SIG-M5 treated with dmso at 0.1 percent for 504 hours (cell line): ENCODE measurements around the gene RDH16.
"Not testable (repeated sequence)": the region's sequence is repeated elsewhere in the genome, so short reads cannot be mapped to it uniquely, and the experiment has no call there.

Experiments used
- DNase-seq: peaks from one replicate; lab custom pipeline; 2025; ENCODE audit not compliant: unreplicated experiment; lab: John Stamatoyannopoulos, UW

Gene RDH16

DNA sequence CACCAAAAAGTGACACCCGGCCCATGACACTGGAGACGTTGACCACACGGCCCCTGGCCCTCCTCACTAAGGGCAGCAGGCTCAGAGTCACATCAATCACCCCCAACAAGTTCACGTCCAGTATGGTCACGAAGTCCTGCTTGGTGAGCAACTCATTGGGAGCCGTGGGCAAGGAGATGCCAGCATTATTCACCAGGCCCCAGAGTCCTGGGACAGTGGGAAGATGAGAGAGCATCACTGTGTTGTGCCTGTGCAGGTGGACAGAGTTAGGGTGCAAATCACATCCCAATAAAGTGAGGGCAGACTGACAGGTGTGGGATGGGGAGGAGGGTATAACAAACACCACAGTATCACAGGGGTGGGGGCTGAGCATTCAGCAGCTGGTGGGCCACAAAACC, 2.5 kb downstream of the RDH16 start:
- no peak for DNase-seq

DNA sequence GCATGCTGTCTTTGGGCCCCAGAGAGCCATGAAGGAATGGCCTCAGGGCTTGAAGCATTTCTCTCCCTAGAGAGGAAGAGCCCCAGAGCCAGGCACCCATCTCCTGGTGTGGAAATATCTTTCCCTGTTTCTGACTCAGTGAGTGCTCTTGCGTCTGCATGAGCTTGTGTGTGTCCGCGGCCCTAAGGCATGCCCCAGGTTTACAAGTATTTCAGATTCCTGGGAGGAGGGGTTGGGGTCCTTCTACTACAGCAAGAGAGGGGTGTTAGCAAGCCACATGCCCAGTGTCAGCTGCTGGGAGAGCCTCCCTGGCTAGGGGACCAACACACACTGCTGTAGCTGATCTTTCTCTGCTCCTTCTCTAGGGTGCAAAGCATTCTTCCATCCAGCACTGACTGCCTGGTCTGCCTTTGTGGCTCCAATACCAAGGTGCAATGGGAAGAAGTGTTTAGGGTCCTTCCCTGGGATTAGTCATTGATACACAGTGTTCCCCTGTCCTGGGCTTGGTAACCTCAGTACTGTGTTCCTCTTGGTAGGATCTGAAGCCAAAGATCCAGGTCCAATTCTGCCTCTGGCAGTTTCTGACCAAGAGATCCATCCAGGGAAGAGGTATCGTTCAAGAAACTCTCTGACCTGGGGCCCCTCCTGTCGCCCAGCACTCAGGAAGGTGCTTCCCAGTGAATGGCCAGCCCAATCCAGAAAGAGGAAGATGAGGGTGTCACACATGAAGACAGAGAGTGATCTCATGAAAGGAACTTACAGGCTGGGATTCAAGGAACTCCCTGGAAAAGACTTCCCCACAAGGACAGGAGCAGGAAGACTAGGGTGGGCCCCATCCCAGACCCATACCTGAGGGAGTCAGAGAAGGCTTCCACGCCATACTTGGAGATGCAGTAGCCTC, 3.1 kb downstream of the RDH16 start:
- DNase-seq, result no peak

DNA sequence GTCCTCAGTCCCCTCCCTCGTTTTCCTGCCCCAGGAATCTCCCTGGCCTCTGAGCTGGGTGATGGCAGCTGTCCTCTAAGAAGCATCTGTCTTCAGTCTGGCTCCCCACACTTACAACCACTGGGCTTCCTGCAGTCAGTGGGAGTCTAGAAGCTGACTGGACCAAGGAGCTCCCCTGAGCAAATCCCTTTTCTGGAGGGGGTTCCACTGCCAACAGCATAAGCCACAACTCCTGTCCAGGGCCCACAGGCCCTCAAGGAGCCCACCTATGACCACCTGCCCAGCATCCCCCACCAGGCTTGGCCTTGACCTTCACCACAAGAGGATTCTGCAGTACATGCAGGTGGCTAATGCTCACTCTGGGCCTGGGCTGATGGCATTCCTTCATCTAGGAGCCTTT, 4.1 kb downstream of the RDH16 start:
- DNase-seq, result no peak

DNA sequence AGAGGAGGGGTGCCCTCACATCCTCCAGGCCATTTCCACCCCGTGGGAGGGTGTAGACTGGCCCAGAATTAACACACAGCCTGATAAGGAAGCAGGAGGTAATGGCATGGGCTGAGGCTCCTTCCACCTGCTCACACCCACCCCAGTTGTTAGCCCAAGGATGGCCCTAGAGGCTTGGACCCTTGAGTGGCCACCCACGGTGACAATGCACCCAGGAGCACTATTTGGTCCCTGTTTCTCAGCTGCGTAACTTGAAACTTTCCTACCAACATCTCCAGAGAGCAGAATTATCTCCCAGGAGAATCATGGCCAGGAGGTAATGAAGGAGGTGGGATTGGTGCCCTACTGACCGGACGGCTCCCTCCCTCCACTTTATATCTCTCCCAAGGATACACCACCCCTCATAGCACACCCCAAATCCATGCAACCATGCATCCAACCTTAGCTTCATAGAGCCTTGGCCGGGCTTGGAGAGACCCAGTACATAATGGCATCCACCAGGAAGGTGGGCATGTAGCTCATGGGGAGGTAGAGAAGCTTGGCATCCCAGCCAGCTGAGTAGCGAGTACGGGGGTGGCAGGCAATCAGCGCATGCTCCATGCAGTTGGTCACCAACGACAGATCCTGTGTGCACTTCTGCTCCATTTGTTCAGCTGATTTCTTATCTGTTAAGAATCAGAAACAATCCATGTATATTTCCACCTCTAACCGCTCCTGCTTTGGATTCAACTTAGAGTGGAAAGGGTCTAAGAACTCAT, 5.6 kb downstream of the RDH16 start:
- no peak for DNase-seq

DNA sequence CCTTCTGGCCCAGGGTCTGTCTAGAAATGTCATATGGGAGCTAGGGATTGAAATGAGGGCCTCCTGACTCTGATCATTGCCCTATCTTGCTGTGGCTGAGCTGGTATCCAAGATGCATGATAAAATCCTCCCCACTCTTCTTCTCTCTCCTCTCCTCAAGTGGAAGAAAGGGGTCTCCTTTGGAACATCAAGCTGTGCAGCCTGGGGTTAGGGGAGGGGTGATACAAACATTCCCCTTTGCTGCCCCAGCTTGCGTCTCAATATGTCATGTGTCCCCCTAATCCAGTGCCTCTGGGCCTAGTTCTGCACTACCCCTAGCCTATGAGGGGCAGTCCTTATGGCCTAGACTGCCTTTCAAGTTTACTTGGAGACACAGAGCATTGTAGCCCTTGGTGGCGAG, 8.5 kb downstream of the RDH16 start:
- DNase-seq, result no peak

DNA sequence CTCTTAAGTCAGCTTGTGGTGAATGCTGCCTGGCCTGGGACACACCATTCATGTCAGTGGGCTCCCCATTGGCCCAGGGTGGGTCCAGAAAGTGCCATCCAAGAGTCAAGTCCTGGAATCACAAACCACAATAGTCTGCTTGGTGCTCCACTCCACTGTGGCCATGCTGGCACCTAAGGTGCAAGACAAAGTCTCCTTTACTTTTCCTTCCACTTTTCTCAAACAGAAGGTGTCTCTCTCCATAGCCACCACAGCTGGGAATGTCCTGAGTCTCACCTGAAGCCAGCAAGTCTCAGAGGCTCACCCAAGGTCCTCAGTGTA, 9.0 kb downstream of the RDH16 start:
- no peak for DNase-seq

DNA sequence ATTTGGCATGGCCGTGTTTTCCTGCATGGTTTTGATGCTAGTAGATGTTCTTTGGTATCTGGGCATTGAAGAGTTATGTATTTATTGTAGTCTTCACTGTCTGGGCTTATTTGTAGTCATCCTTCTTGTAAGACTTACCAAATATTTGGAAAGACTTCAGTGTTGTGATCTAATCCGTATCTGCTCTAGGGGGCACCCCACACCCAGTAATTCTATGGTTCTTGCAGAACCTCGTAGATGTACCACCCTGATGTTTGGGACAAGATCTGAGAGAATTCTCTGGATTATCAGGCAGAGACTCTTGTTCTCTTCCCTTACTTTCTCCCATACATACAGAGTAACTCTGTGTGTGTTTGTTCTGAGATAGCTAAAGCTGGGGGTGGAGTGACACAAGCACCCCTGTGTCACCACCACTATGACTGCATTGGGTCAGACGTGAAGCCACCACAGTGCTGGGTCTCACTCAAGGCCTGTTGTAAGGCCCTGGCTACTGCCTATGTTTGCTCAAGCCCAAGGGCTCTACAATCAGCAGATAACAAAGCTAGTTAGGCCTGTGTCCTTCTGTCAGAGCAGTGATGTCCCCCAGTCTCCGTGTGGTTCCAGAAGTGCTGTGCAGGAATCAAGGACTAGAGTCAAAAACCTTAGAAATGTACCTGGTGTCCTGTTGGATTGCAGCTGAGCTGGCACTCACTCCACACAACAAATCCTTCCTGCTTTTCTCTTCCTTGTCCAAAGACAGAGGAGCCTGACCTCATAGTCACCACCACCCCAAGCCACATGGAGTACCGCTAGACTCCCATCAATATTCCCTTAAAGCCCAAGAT, 9.6 kb downstream of the RDH16 start:
- no peak for DNase-seq

DNA sequence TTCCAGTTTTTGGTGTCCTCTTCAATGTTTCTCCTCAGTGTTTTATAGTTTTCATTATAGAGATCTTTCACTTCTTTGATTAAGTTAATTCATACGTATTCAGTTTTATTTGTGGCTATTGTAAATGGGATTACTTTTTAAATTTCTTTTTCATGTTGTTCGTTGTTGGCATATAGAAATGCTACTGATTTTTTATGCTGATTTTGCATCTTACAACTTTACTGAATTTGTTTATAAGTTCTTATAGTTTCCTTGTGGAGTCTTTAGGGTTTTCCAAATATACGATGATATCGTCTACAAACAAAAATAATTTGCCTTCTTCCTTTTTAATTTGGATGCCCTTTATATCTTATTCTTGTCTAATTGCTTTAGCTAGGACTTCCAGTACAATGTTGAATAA, 13.5 kb downstream of the RDH16 start:
- DNase-seq, result no peak

DNA sequence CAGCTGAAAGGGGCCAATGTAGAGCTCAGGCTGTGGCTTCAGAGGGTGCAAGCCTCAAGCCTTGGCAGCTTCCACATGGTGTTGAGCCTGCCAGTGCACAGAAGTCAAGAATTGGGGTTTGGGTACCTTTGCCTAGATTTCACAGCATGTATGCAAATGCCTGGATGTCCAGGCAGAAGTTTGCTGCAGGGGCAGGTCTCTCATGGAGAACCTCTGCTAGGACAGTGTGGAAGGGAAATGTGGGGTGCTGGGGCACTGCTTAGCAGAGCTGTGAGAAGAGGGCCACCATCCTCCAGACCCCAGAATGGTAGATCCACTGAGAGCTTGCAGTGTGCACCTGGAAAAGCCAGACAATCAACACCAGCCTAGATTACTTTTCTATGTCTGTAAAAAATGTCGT, 14.0 kb downstream of the RDH16 start:
- not testable (repeated sequence) for DNase-seq

DNA sequence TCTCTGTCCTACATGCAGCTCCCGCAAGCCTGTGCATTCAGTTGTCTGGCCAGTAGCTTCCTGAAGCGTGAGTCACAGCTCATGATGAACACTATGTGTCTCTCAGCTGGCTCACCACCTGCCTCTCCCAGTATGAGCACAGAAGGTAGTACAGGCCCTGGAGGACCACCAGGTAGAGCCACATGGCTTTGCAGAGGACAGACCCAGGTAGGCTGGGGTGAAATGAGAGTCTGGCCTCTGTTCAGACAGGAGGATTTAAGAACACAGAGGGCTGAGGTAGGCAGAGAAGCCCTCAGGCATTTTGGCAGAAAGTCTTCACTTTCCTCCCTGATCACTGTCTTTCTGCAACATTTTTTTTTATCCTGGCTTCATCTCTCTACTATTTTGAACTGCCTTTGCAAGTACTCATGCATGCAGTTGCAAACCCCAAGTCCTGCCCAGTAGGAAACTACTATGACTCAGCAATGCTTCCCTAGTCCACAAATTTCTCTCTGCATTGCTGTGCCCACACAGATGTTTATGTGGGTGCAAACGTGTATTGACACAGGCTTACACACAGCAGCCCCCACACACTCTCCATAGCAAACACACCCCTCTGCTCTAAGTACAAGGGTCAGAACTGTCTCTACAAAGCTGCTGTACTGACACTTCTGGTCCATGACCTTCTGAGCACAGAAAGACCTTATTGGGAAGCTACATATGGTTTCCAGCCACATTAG, 15.9 kb downstream of the RDH16 start:
- peak; percentile 33 for DNase-seq

DNA sequence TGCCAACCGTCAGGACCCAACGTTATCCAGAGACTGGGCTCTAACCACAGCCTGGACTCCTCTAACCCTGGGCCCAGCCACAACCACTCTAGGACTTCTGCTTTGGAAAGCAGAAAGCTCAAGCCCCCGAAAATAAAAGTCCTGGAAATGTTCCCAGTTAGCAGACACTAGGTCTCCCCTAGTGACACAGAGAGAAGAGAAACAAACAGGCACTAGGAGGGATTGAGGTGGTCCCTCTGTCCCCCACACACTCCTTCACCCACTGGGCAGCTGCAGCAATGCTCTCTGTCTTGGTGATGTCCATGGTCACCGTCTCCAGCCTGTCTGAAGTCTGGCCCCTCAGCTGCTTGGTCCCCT, 16.5 kb downstream of the RDH16 start:
- not testable (repeated sequence) for DNase-seq

DNA sequence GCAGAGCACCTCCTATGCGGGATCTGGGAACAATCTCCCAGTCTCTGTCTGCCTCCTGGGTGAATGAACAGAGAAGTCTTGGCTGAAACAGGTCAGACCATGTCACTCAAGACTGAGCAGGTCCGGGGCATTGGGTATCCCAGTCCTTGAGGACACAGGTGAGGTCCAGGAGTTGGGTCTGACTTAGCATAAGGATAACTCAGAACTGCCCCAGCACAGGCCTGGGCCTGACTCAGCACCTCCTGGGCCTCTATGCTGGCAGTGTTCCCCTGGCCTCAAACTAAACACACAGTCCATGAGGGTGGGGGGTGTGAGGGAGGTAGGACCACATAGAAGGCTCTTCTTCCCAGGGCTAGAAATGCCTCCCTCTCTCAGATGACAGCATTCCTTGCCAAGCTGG, 21.7 kb downstream of the RDH16 start:
- DNase-seq, result no peak

DNA sequence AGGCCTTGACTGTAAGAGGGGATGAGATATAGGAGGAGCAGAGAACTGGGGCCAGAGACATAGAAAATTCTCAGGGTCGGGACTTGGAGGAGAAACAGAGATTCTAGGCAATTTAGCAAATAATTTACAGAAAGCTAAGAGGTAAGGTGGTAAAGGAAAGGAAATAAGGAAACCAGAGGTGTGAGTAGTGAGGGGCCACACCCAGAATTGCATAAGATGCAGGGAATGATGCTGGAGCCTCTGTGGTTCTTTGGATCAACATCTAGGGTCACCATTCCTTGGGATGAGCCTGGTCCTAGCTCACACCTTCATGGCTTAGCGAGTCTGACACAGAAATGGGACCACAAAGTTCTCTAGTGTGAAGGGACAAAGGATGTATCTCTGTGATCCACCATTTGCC, 22.3 kb downstream of the RDH16 start:
- no peak for DNase-seq

DNA sequence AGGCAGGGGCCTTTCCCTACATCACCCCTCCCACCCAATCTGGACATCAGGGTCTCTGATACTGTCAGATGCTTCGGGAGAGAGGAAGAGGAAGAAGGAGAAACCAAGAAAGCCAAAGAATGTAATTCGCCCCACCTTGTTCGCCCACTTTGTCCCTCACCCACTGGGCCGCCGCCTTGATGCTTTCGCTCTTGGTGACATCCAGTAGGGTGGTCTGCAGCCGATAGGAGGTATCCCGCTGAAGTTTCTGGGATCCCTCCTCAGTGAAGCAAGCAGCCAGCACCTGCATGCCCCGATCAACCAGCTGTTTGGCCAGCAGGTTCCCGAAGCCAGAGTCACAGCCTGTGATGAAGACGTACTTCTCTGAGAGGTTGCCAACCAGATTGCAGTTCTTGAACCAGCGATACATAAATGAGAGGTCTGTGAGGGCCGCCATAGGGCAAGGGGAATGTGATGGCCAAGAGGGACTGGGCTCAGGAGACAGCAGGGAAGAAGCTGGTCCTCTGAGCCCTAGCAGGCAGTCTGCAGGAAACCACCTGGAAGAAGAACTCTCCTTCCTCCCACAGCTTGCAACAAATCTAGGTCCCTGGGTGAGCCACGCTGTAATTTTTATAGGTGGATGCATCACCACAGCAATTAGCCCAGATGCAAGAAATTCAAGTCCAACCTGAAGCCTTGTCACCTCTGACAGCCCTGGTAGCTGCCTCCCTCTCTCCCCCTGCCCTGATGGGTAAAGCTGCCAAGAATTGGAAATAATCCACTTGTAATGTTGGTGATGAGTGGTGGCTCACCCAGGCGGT, 23.4 kb downstream of the RDH16 start, which contains the start of gene SDR9C7:
TSS of gene SDR9C7 (minus strand) at position 583 of the 800 bp plus-strand sequence. CDS start at position 436, 147 bp downstream.
- DNase-seq, result no peak

DNA sequence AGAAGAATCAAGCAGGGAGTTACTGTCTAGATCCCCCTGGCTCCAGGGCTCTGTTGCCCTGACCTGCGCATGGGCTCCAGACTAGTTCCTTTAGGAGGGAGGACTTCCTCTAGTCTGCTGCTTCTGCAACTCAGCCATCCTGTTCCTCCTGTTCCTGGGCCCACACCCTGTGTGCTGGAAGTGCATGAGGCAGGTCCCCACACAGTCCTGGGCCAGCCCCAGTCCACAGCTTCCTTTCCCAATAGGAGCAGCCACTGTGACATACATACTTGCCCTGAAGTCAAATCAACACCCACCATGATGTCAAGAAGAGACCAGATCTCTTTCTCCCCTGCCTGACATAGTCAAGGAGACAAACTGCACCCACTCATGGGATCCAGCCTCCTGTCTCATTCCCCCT, 24.5 kb downstream of the RDH16 start:
- DNase-seq, result peak; percentile 59

DNA sequence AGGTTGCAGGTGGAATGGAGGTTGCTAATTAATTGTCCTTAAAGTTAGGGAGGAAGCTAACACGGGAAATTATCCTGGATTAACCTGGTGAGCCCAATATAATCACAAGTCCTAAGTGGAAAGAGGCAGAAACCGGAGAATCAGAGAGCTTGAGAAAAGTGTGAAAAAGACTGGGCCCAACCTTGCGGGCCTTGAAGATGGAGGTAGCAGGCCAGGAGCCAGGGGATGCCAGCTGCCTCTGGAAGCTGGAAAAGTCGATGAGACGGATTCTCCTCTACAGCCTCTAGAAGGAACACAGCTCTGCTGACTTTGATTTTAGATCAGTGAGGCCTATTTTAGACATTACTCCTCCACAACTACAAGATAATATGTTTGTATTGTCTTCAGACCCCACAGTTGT, 25.3 kb downstream of the RDH16 start:
- DNase-seq, result no peak

DNA sequence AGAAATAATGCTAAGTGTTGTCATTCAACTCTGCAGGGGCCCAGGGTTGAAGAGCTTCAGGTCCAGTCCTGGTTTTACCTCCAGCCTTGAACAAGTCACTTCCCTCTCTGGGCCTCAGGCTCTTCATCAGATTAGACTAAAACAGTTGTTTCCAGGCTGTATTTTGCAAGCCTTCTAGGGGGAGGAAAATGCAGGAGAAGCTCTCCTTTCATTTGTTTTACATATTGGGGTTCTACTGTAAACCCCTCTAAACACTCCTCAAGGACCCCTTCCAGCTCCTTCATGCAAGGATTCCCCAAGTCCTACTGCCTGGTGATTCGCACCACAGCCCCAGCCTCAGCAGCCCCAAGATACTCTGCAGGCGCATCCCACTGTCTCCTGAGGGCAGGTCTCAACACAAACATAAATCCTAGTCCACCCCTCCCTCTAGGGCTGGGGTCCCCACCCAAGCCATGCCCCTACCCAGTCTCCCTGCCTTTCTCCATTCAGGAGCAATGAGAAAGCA, 25.9 kb downstream of the RDH16 start:
- DNase-seq, result peak; percentile 90

DNA sequence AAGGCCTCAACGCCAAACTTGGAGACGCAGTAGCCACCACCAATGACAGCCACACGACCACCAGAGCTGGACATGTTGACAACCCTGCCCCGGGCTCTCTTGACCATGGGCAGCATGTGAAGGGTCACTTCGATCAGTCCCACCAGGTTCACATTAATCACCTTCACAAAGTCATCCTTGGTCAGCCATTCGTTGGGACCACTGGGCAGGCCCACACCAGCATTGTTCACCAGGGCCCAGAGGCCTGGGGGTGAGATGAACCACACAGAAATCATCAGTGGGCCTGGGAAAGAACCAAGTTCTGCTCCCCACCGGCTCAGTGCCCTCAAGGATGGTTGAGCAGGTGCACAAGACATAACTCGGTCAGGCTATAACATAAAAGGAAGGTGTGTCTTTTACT, 27.2 kb downstream of the RDH16 start:
- no peak for DNase-seq

DNA sequence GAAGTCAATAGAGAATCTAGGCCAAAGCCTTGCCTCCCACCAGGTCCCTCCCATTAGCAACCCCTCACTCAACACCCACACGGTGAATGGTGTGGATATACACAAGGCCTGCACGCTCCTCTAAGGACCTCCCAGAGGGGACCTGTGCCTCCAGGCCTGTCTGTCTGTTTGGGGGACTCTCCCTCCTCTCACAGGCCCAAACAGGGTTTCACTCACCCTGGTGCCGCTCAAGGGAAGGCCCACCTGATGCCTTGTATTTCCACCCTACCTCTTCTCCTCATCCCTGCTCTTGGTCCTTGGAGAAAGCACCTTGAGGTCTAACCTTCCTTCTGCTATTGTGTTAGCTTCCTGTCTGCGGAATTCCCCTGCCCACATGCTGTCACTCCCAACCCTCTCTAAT, 27.6 kb downstream of the RDH16 start:
- DNase-seq, result no peak

DNA sequence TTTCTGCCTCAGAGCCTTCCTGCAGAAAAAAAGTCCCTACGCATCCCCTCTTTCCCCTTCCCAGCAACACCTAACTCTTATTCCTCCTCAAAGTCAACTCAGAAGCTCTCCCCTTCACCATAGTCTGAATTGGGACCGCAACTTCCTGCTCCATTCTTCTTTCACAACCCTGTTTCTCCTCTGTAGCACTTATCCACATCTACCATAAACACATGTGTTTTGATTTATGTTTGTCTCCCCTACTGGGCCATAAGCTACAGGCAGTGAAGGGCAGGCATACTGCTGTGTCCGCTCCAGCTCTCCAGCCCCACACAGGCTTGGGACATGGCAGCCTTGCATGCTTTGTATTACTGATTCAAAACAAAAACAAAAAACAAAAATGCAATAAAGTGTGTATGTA, 29.1 kb downstream of the RDH16 start:
- DNase-seq, result peak; percentile 41
